Naive thymus-derived CD4-positive, alpha-beta T cell (primary cell): ENCODE results near the gene HDLBP. TPM values are rescaled to one million over a fixed set of nuclear protein-coding genes. Genes with fewer than 3 reads are reported as not detected.

Experiments used
- ATAC-seq: fragments of 150-1000 bp; cut with Tn5 transposase; 2 replicates; pipeline ENCODE4 v1.10.0; 2021; ENCODE audit warnings: mild to moderate bottlenecking, moderate library complexity
- CTCF ChIA-PET: fragments of 350-600 bp; sonication (Branson Sonifier 250); formaldehyde crosslinking; loops from one replicate; lab custom pipeline; 2021; ENCODE audit warnings: antibody characterized with exemption; lab: Charles Lee
- POLR2A ChIA-PET: fragments of 350-600 bp; sonication (Branson Sonifier 250); formaldehyde crosslinking; loops from one replicate; lab custom pipeline; 2021; ENCODE audit warnings: antibody characterized with exemption, inconsistent platforms; lab: Charles Lee
- DNase-seq, 9 donors: peaks; one replicate each; pipeline versions ENCODE4 v3.0.0 to v3.0.0-alpha.2; 2020 to 2022; ENCODE audit warnings: mixed read lengths in 1 of 9
- H3K27ac ChIP-seq: one replicate; pipeline ENCODE4 v1.7.0; 2013; ENCODE audit warnings: mild to moderate bottlenecking, low read depth, low read length, moderate library complexity
- H3K27me3 ChIP-seq, 2 donors: one replicate each; pipeline ENCODE4 v1.7.0; 2013; ENCODE audit warnings: low read length in 2 of 2, mild to moderate bottlenecking in 2 of 2, moderate library complexity in 2 of 2; ENCODE audit not compliant: control insufficient read depth in 2 of 2, insufficient read depth in 2 of 2
- H3K36me3 ChIP-seq, 3 experiments: 1 replicate in 2 of 3; 2 replicates in 1 of 3; pipeline ENCODE4 v1.7.0; 2013; ENCODE audit warnings: low read length in 3 of 3, mild to moderate bottlenecking in 3 of 3, moderate library complexity in 1 of 3; ENCODE audit not compliant: insufficient read depth in 3 of 3, control insufficient read depth in 2 of 3
- H3K4me1 ChIP-seq, 2 donors: one replicate each; pipeline ENCODE4 v1.7.0; 2013; ENCODE audit warnings: low read length in 2 of 2, mild to moderate bottlenecking in 2 of 2, moderate library complexity in 1 of 2; ENCODE audit not compliant: control insufficient read depth in 2 of 2, insufficient read depth in 2 of 2
- H3K4me3 ChIP-seq: 2 replicates; pipeline ENCODE4 v1.7.0; 2013; ENCODE audit warnings: mild to moderate bottlenecking, low read length
- H3K9me3 ChIP-seq, 3 experiments: 1 replicate in 2 of 3; 2 replicates in 1 of 3; pipeline ENCODE4 v1.7.0; 2013; ENCODE audit warnings: low read length in 3 of 3; ENCODE audit not compliant: control insufficient read depth in 2 of 3
- H3K27ac Mint-ChIP-seq, 9 donors: one replicate each; pipeline ENCODE4 v1.8.0; 2020 to 2022; ENCODE audit warnings: mixed read lengths in 9 of 9, mild to moderate bottlenecking in 8 of 9, moderate library complexity in 5 of 9, inconsistent platforms in 2 of 9
- H3K27me3 Mint-ChIP-seq, 5 donors: one replicate each; pipeline ENCODE4 v1.8.0; 2021 to 2022; ENCODE audit warnings: mixed read lengths in 5 of 5, mild to moderate bottlenecking in 1 of 5
- H3K36me3 Mint-ChIP-seq, 5 donors: one replicate each; pipeline ENCODE4 v1.8.0; 2020 to 2022; ENCODE audit warnings: mixed read lengths in 5 of 5, mild to moderate bottlenecking in 3 of 5, inconsistent platforms in 1 of 5
- H3K4me1 Mint-ChIP-seq, 7 donors: one replicate each; pipeline ENCODE4 v1.8.0; 2020 to 2022; ENCODE audit warnings: mixed read lengths in 7 of 7, mild to moderate bottlenecking in 3 of 7, inconsistent platforms in 1 of 7
- H3K4me3 Mint-ChIP-seq, 10 donors: one replicate each; pipeline ENCODE4 v1.8.0; 2020 to 2022; ENCODE audit warnings: mild to moderate bottlenecking in 10 of 10, mixed read lengths in 10 of 10, moderate library complexity in 6 of 10, inconsistent platforms in 2 of 10
- H3K9me3 Mint-ChIP-seq, 11 donors: one replicate each; pipeline ENCODE4 v1.8.0; 2020 to 2022; ENCODE audit warnings: mixed read lengths in 11 of 11, mild to moderate bottlenecking in 4 of 11, inconsistent platforms in 1 of 11, moderate library complexity in 1 of 11
- intact Hi-C, 2 donors: fragments of 100-400 bp; cut with micrococcal nuclease; formaldehyde crosslinking; loops; one replicate each; pipeline ENCODE4 v1.15.1; 2023
- polyA plus RNA-seq, 2 donors: library from polyadenylated mRNA; unstranded; fragments of 300-500 nt; fragmentation: Illumina TruSeq; gene quantifications; one replicate each; pipeline ENCODE4 v1.2.3, GENCODE V29; 2021
- total RNA-seq, 6 experiments: library from RNA in 5 of 6; stranded (reverse) in 5 of 6; gene quantifications; 1 replicate in 5 of 6; 2 replicates in 1 of 6; pipeline ENCODE4 v1.2.3 and lab custom pipeline; 2021 to 2026

Gene HDLBP
- total and polyA plus RNA-seq, 7 experiments from 2014 or later = 42.8 to 231 (median 153) TPM

- Mint-ChIP-seq H3K4me1 (peaks cover 0 to 8% (median 0%) of the 10 kb centered on the region in 7 donors), H3K36me3 (peaks cover 13 to 26% (median 19%) of the 10 kb centered on the region in 5 donors), H3K4me3 (no peak overlapping the region), H3K9me3 (peaks cover 0 to 2% (median 0%) of the 10 kb centered on the region in 11 donors), H3K27me3 (no peaks in the 10 kb centered on the region), H3K27ac (no peak overlapping the region)
- intact Hi-C loops = no loop called here
- DNase-seq = no peak
- ATAC-seq = no peak
- peaks cover 8 to 61% (median 31%) of the 10 kb centered on the region in 3 experiments for H3K36me3 ChIP-seq
- no peaks in the 10 kb centered on the region for H3K27me3 ChIP-seq
- H3K4me1 ChIP-seq = peaks cover 1 to 2% of the 10 kb centered on the region in 2 donors
- H3K9me3 ChIP-seq = no peaks in the 10 kb centered on the region
- H3K4me3 ChIP-seq = no peak overlapping the region
- CTCF ChIA-PET = no interaction called here
- no peak overlapping the region for H3K27ac ChIP-seq
- POLR2A ChIA-PET = no interaction called here
Observed at GRCh38 chr2:241351640-241352031, 36.2 kb upstream of the HDLBP start.

GRCh38 chr2:241350878-241351639 is 35.6 kb upstream of the HDLBP start:
- Histone ChIP-seq H3K27ac (no peak overlapping the region), H3K27me3 (no peaks in the 10 kb centered on the region), H3K36me3 (peaks cover 9 to 67% (median 32%) of the 10 kb centered on the region in 3 experiments), H3K4me3 (no peak overlapping the region), H3K4me1 (no peaks in the 10 kb centered on the region), H3K9me3 (no peaks in the 10 kb centered on the region)
- DNase-seq (no peak), ATAC-seq (no peak)
- Mint-ChIP-seq H3K27ac (peak overlapping the region in 4 of 9 donors; percentile 10 to 64 (median 38)), H3K27me3 (no peaks in the 10 kb centered on the region), H3K4me1 (peaks cover 0 to 8% (median 0%) of the 10 kb centered on the region in 7 donors), H3K4me3 (no peak overlapping the region), H3K9me3 (peaks cover 0 to 2% (median 0%) of the 10 kb centered on the region in 11 donors), H3K36me3 (peaks cover 13 to 27% (median 19%) of the 10 kb centered on the region in 5 donors)
- intact Hi-C loops = no loop called here
- POLR2A ChIA-PET = interaction anchor here (1.1 kb wide), 1 partner anchor 30 kb away, joined by 3 read pairs; no protein-coding TSS in a partner anchor
- CTCF ChIA-PET = no interaction called here

- peaks cover 0 to 8% (median 0%) of the 10 kb centered on the region in 7 donors for H3K4me1 Mint-ChIP-seq
- ChIA-PET POLR2A (interaction anchor here (1.1 kb wide), 1 partner anchor 30 kb away, joined by 3 read pairs; no protein-coding TSS in a partner anchor), CTCF (no interaction called here)
- ATAC-seq (no peak), DNase-seq (no peak)
- H3K27me3 Mint-ChIP-seq = no peaks in the 10 kb centered on the region
- no peak overlapping the region for H3K4me3 Mint-ChIP-seq
- no peaks in the 10 kb centered on the region for H3K4me1 ChIP-seq
- no peak overlapping the region for H3K4me3 ChIP-seq
- no peaks in the 10 kb centered on the region for H3K9me3 Mint-ChIP-seq
- no peak overlapping the region for H3K27ac ChIP-seq
- no peaks in the 10 kb centered on the region for H3K27me3 ChIP-seq
- peak overlapping the region in 4 of 9 donors; percentile 10 to 64 (median 38) for H3K27ac Mint-ChIP-seq
- intact Hi-C loops = no loop called here
- H3K36me3 Mint-ChIP-seq = peaks cover 13 to 33% (median 22%) of the 10 kb centered on the region in 5 donors
- peaks cover 13 to 72% (median 38%) of the 10 kb centered on the region in 3 experiments for H3K36me3 ChIP-seq
- H3K9me3 ChIP-seq = no peaks in the 10 kb centered on the region
Observed at GRCh38 chr2:241350530-241350877, 35.0 kb upstream of the HDLBP start.

- H3K27me3 Mint-ChIP-seq = no peaks in the 10 kb centered on the region
- Histone ChIP-seq H3K27ac (peak overlapping the region; percentile 1), H3K9me3 (no peaks in the 10 kb centered on the region), H3K27me3 (no peaks in the 10 kb centered on the region), H3K36me3 (peaks cover 13 to 78% (median 44%) of the 10 kb centered on the region in 3 experiments), H3K4me1 (no peaks in the 10 kb centered on the region), H3K4me3 (no peak overlapping the region)
- DNase-seq (no peak), ATAC-seq (no peak)
- peaks cover 13 to 33% (median 22%) of the 10 kb centered on the region in 5 donors for H3K36me3 Mint-ChIP-seq
- peak overlapping the region in 3 of 9 donors; percentile 6 to 73 (median 28) for H3K27ac Mint-ChIP-seq
- no peak overlapping the region for H3K4me3 Mint-ChIP-seq
- H3K9me3 Mint-ChIP-seq = no peaks in the 10 kb centered on the region
- ChIA-PET POLR2A (interaction anchor here (0.6 kb wide), 1 partner anchor 32 kb away, joined by 3 read pairs; no protein-coding TSS in a partner anchor), CTCF (no interaction called here)
- intact Hi-C loops = no loop called here
- peaks cover 0 to 8% (median 0%) of the 10 kb centered on the region in 7 donors for H3K4me1 Mint-ChIP-seq
Observed at GRCh38 chr2:241349941-241350340, 34.5 kb upstream of the HDLBP start.

- POLR2A ChIA-PET = no interaction called here
- Mint-ChIP-seq H3K36me3 (peaks cover 12 to 42% (median 27%) of the 10 kb centered on the region in 5 donors), H3K9me3 (no peaks in the 10 kb centered on the region), H3K4me1 (peaks cover 11 to 23% (median 22%) of the 10 kb centered on the region in 7 donors), H3K27ac (no peak overlapping the region), H3K4me3 (no peak overlapping the region), H3K27me3 (no peaks in the 10 kb centered on the region)
- H3K36me3 ChIP-seq = peaks cover 22 to 79% (median 39%) of the 10 kb centered on the region in 3 experiments
- DNase-seq (no peak), ATAC-seq (no peak)
- peaks cover 0 to 11% of the 10 kb centered on the region in 2 donors for H3K4me1 ChIP-seq
- no peaks in the 10 kb centered on the region for H3K27me3 ChIP-seq
- no peak overlapping the region for H3K4me3 ChIP-seq
- no peak overlapping the region for H3K27ac ChIP-seq
- intact Hi-C loops = no loop called here
- CTCF ChIA-PET = interaction anchor here (0.9 kb wide), 1 partner anchor 25 kb away, joined by 3 read pairs; no protein-coding TSS in a partner anchor
- no peaks in the 10 kb centered on the region for H3K9me3 ChIP-seq
Observed at GRCh38 chr2:241344925-241345651, 29.6 kb upstream of the HDLBP start.

- H3K4me1 ChIP-seq = peaks cover 0 to 11% of the 10 kb centered on the region in 2 donors
- Mint-ChIP-seq H3K9me3 (no peaks in the 10 kb centered on the region), H3K4me3 (peak overlapping the region in 9 of 10 donors; percentile 13 to 66 (median 44)), H3K4me1 (peaks cover 16 to 40% (median 38%) of the 10 kb centered on the region in 7 donors), H3K36me3 (peaks cover 7 to 50% (median 32%) of the 10 kb centered on the region in 5 donors), H3K27ac (peak overlapping the region; percentile 17 to 87 (median 77)), H3K27me3 (no peaks in the 10 kb centered on the region)
- H3K9me3 ChIP-seq = no peaks in the 10 kb centered on the region
- DNase-seq (peak in 7 of 9 donors; percentile 8 to 53 (median 39)), ATAC-seq (peak; percentile 64)
- no peaks in the 10 kb centered on the region for H3K27me3 ChIP-seq
- ChIA-PET CTCF (no interaction called here), POLR2A (interaction anchor here (0.9 to 1.0 kb wide), 2 partner anchors 13 to 24 kb away, joined by 3 read pairs; no protein-coding TSS in a partner anchor)
- H3K4me3 ChIP-seq = no peak overlapping the region
- peaks cover 17 to 68% (median 31%) of the 10 kb centered on the region in 3 experiments for H3K36me3 ChIP-seq
- intact Hi-C loops = no loop called here
- peak overlapping the region; percentile 33 for H3K27ac ChIP-seq
Observed at GRCh38 chr2:241340631-241341163, 25.2 kb upstream of the HDLBP start.
